ENCODE results near the gene LRRC74B.
"Not testable (repeated sequence)": the region's sequence is repeated elsewhere in the genome, so short reads cannot be mapped to it uniquely, and the experiment has no call there.

Gene LRRC74B

GRCh38 chr22:21064917-21065864 lies 19.4 kb downstream of the LRRC74B start:
- Histone ChIP-seq H3K27me3 (ENCODE audit: low read depth) (no peaks in the 10 kb centered on the region; the same call in 1 of the 2 replicates), H3K4me3 (no peak overlapping the region), H3K9me3 (no peaks in the 10 kb centered on the region), H3K36me3 (replicated peaks) (no peaks in the 10 kb centered on the region), H3K4me1 (no peaks in the 10 kb centered on the region)
- in situ Hi-C loops (cut with MboI; ENCODE audit: low sequenced_read_pairs), result loop anchor here (10.0 kb wide), 1 partner anchor 100 kb away; the partner anchor contains the start of gene AIFM3
- no peak for DNase-seq (ENCODE audit: low spot score in 2 of 2)

- Histone ChIP-seq H3K4me3 (no peak overlapping the region), H3K9me3 (no peaks in the 10 kb centered on the region), H3K27me3 (ENCODE audit: low read depth) (no peaks in the 10 kb centered on the region; the same call in 1 of the 2 replicates), H3K36me3 (replicated peaks) (no peaks in the 10 kb centered on the region), H3K4me1 (no peaks in the 10 kb centered on the region)
- DNase-seq (ENCODE audit: low spot score in 2 of 2), result no peak
- in situ Hi-C loops (cut with MboI; ENCODE audit: low sequenced_read_pairs), result loop anchor here (10.0 kb wide), 1 partner anchor 102 kb away; the partner anchor contains the start of gene AIFM3
These were observed 21.5 kb downstream of the LRRC74B start for GRCh38 chr22:21067075-21067900.

GRCh38 chr22:21067901-21068680 lies 22.3 kb downstream of the LRRC74B start:
- no peaks in the 10 kb centered on the region for H3K4me1 ChIP-seq
- no peaks in the 10 kb centered on the region for H3K36me3 ChIP-seq (replicated peaks)
- no peaks in the 10 kb centered on the region for H3K9me3 ChIP-seq
- DNase-seq (ENCODE audit: low spot score in 2 of 2), result no peak
- no peaks in the 10 kb centered on the region; the same call in 1 of the 2 replicates for H3K27me3 ChIP-seq (ENCODE audit: low read depth)
- H3K4me3 ChIP-seq, result no peak overlapping the region
- in situ Hi-C loops (cut with MboI; ENCODE audit: low sequenced_read_pairs), result loop anchor here (10.0 kb wide), 1 partner anchor 103 kb away; the partner anchor contains the start of gene AIFM3

- H3K9me3 ChIP-seq, result no peaks in the 10 kb centered on the region
- in situ Hi-C loops (cut with MboI; ENCODE audit: low sequenced_read_pairs), result loop anchor here (10.0 kb wide), 1 partner anchor 104 kb away; the partner anchor contains the start of gene AIFM3
- no peak for DNase-seq (ENCODE audit: low spot score in 2 of 2)
- no peaks in the 10 kb centered on the region; the same call in 1 of the 2 replicates for H3K27me3 ChIP-seq (ENCODE audit: low read depth)
- H3K36me3 ChIP-seq (replicated peaks), result no peaks in the 10 kb centered on the region
- H3K4me1 ChIP-seq, result no peaks in the 10 kb centered on the region
- H3K4me3 ChIP-seq, result no peak overlapping the region
These were observed 23.0 kb downstream of the LRRC74B start for GRCh38 chr22:21068681-21069276.

- Histone ChIP-seq H3K27me3 (ENCODE audit: low read depth) (no peaks in the 10 kb centered on the region; the same call in 1 of the 2 replicates), H3K4me3 (no peak overlapping the region), H3K9me3 (no peaks in the 10 kb centered on the region), H3K36me3 (replicated peaks) (no peaks in the 10 kb centered on the region), H3K4me1 (no peaks in the 10 kb centered on the region)
- DNase-seq (ENCODE audit: low spot score in 2 of 2), result no peak
- in situ Hi-C loops (cut with MboI; ENCODE audit: low sequenced_read_pairs), result loop anchor here (10.0 kb wide), 1 partner anchor 105 kb away; the partner anchor contains the start of gene AIFM3
These were observed 23.6 kb downstream of the LRRC74B start for GRCh38 chr22:21069375-21069774.

GRCh38 chr22:21070690-21071615 lies 25.2 kb downstream of the LRRC74B start:
- Histone ChIP-seq H3K27me3 (ENCODE audit: low read depth) (no peaks in the 10 kb centered on the region), H3K4me3 (no peak overlapping the region), H3K4me1 (no peaks in the 10 kb centered on the region), H3K36me3 (replicated peaks) (no peaks in the 10 kb centered on the region), H3K9me3 (no peaks in the 10 kb centered on the region)
- in situ Hi-C loops (cut with MboI; ENCODE audit: low sequenced_read_pairs), result no loop called here
- DNase-seq (ENCODE audit: low spot score in 2 of 2), result no peak

GRCh38 chr22:21071796-21072195 lies 26.1 kb downstream of the LRRC74B start:
- H3K27me3 ChIP-seq (ENCODE audit: low read depth); H3K9me3 ChIP-seq; H3K4me3 ChIP-seq; in situ Hi-C loops (cut with MboI; ENCODE audit: low sequenced_read_pairs); H3K4me1 ChIP-seq; H3K36me3 ChIP-seq (replicated peaks); DNase-seq (ENCODE audit: low spot score in 2 of 2): not testable (repeated sequence)

GRCh38 chr22:21073023-21073422 lies 27.3 kb downstream of the LRRC74B start:
- no peak overlapping the region for H3K4me3 ChIP-seq
- H3K36me3 ChIP-seq (replicated peaks), result no peaks in the 10 kb centered on the region
- H3K27me3 ChIP-seq (ENCODE audit: low read depth), result no peaks in the 10 kb centered on the region
- in situ Hi-C loops (cut with MboI; ENCODE audit: low sequenced_read_pairs), result no loop called here
- H3K9me3 ChIP-seq, result no peaks in the 10 kb centered on the region
- H3K4me1 ChIP-seq, result no peaks in the 10 kb centered on the region
- no peak for DNase-seq (ENCODE audit: low spot score in 2 of 2)

- in situ Hi-C loops (cut with MboI; ENCODE audit: low sequenced_read_pairs), result no loop called here
- no peak overlapping the region for H3K4me3 ChIP-seq
- no peaks in the 10 kb centered on the region for H3K9me3 ChIP-seq
- H3K4me1 ChIP-seq, result no peaks in the 10 kb centered on the region
- no peaks in the 10 kb centered on the region for H3K36me3 ChIP-seq (replicated peaks)
- no peak for DNase-seq (ENCODE audit: low spot score in 2 of 2)
- H3K27me3 ChIP-seq (ENCODE audit: low read depth), result no peaks in the 10 kb centered on the region
These were observed 27.7 kb downstream of the LRRC74B start for GRCh38 chr22:21073482-21073881.

GRCh38 chr22:21074102-21074715 lies 28.5 kb downstream of the LRRC74B start:
- H3K36me3 ChIP-seq (replicated peaks), result no peaks in the 10 kb centered on the region
- no peaks in the 10 kb centered on the region for H3K27me3 ChIP-seq (ENCODE audit: low read depth)
- DNase-seq (ENCODE audit: low spot score in 2 of 2), result no peak
- H3K9me3 ChIP-seq, result no peaks in the 10 kb centered on the region
- in situ Hi-C loops (cut with MboI; ENCODE audit: low sequenced_read_pairs), result no loop called here
- H3K4me3 ChIP-seq, result no peak overlapping the region
- H3K4me1 ChIP-seq, result no peaks in the 10 kb centered on the region

- H3K4me1 ChIP-seq, result no peaks in the 10 kb centered on the region
- H3K36me3 ChIP-seq (replicated peaks), result no peaks in the 10 kb centered on the region
- no peak for DNase-seq (ENCODE audit: low spot score in 2 of 2)
- H3K27me3 ChIP-seq (ENCODE audit: low read depth), result no peaks in the 10 kb centered on the region
- H3K4me3 ChIP-seq, result no peak overlapping the region
- no peaks in the 10 kb centered on the region for H3K9me3 ChIP-seq
- in situ Hi-C loops (cut with MboI; ENCODE audit: low sequenced_read_pairs), result no loop called here
These were observed 29.9 kb downstream of the LRRC74B start for GRCh38 chr22:21075516-21076138.
